H1 (cell line): ENCODE measurements around the gene KATNBL1. TPM values are rescaled to one million over a fixed set of nuclear protein-coding genes. Genes with fewer than 3 reads are reported as not detected.

Experiments
- CTCF ChIA-PET: fragments of 300-600 bp; sonication (Branson Sonifier 250); formaldehyde crosslinking; loops from one replicate; lab custom pipeline; 2021; ENCODE audit not compliant: partially characterized antibody; lab: Charles Lee
- POLR2A ChIA-PET: fragments of 300-600 bp; sonication (Branson Sonifier 250); formaldehyde crosslinking; loops from one replicate; lab custom pipeline; 2021; ENCODE audit warnings: inconsistent platforms; ENCODE audit not compliant: partially characterized antibody; lab: Charles Lee
- DNase-seq, 2 experiments: peaks; one replicate each; pipeline versions ENCODE4 v3.0.0 to v3.0.0-alpha.2; 2010 to 2022; ENCODE audit warnings: low spot score in 2 of 2, low read depth in 1 of 2, mixed read lengths in 1 of 2
- FAIRE-seq: peaks from 2 replicates; lab custom pipeline; 2011; peaks lifted over from hg19 to GRCh38; lab: Jason Lieb, UNC
- H2AFZ ChIP-seq: 2 replicates; pipeline ENCODE4 v1.8.1; 2012; ENCODE audit warnings: low read length, inconsistent platforms
- H2AK5ac ChIP-seq: 2 replicates; pipeline ENCODE4 v1.6.1; 2013; ENCODE audit warnings: low read depth, low read length
- H2BK120ac ChIP-seq: replicated peaks from 2 replicates; pipeline ENCODE3; 2013; ENCODE audit warnings: low read depth, low read length, inconsistent platforms
- H2BK12ac ChIP-seq: 2 replicates; pipeline ENCODE4 v1.6.1; 2013; ENCODE audit warnings: low read depth, low read length
- H2BK15ac ChIP-seq: 2 replicates; pipeline ENCODE4 v1.6.1; 2013; ENCODE audit warnings: low read length
- H2BK20ac ChIP-seq: 2 replicates; pipeline ENCODE4 v1.6.1; 2013; ENCODE audit warnings: low read length
- H2BK5ac ChIP-seq: 2 replicates; pipeline ENCODE4 v1.6.1; 2013; ENCODE audit warnings: low read depth, low read length
- H3K14ac ChIP-seq: 2 replicates; pipeline ENCODE4 v1.6.1; 2013; ENCODE audit warnings: inconsistent platforms; ENCODE audit not compliant: insufficient read length
- H3K18ac ChIP-seq: 2 replicates; pipeline ENCODE4 v1.6.1; 2013; ENCODE audit warnings: low read length; ENCODE audit errors: extremely low read depth
- H3K23ac ChIP-seq: 2 replicates; pipeline ENCODE4 v1.6.1; 2013; ENCODE audit warnings: inconsistent platforms; ENCODE audit not compliant: insufficient read length
- H3K23me2 ChIP-seq: 2 replicates; pipeline ENCODE4 v1.6.1; 2013; ENCODE audit warnings: low read depth, low read length
- H3K27ac ChIP-seq: 2 replicates; pipeline ENCODE4 v1.6.1; 2011; ENCODE audit warnings: low read depth, low read length, inconsistent platforms
- H3K27me3 ChIP-seq, 4 experiments: replicated peaks in 1 of 4; 1 replicate in 1 of 4; 2 replicates in 3 of 4; pipeline versions ENCODE4 v1.6.1 to v1.8.1; 2011 to 2013; ENCODE audit warnings: low read length in 3 of 4, mild to moderate bottlenecking in 3 of 4, inconsistent platforms in 2 of 4, mixed read lengths in 2 of 4, moderate library complexity in 1 of 4; ENCODE audit not compliant: control insufficient read depth in 3 of 4, insufficient read depth in 3 of 4; ENCODE audit errors: extremely low read depth in 1 of 4
- H3K36me3 ChIP-seq, 4 experiments: 2 replicates each; pipeline versions ENCODE4 v1.6.1 to v1.8.1; 2011 to 2013; ENCODE audit warnings: mild to moderate bottlenecking in 4 of 4, low read length in 3 of 4, moderate library complexity in 2 of 4, control low read depth in 1 of 4, inconsistent platforms in 1 of 4; ENCODE audit not compliant: insufficient read depth in 4 of 4, control insufficient read depth in 2 of 4
- H3K4ac ChIP-seq: replicated peaks from 2 replicates; pipeline ENCODE3; 2013; ENCODE audit warnings: low read length, low read depth, mixed read lengths, inconsistent platforms; ENCODE audit not compliant: insufficient read length
- H3K4me1 ChIP-seq, 4 experiments: replicated peaks in 1 of 4; 1 replicate in 1 of 4; 2 replicates in 3 of 4; pipeline versions ENCODE4 v1.6.1 to v1.8.1; 2011 to 2013; ENCODE audit warnings: low read length in 3 of 4, inconsistent platforms in 2 of 4, mixed read lengths in 1 of 4; ENCODE audit not compliant: insufficient read depth in 4 of 4, control insufficient read depth in 3 of 4
- H3K4me2 ChIP-seq, 2 experiments: 2 replicates each; pipeline versions ENCODE4 v1.6.1 to v1.8.1; 2011 to 2013; ENCODE audit warnings: low read depth in 2 of 2, low read length in 2 of 2, control low read depth in 1 of 2, inconsistent platforms in 1 of 2, mild to moderate bottlenecking in 1 of 2; ENCODE audit not compliant: insufficient read depth in 1 of 2
- H3K4me3 ChIP-seq, 4 experiments: fragments of 200-600, 300-600 bp in 1 of 4; sonication (generic), shearing (Covaris generic), sonication (Bioruptor Twin) in 1 of 4; 2 replicates each; pipeline versions ENCODE4 v1.5.1 to v1.8.1; 2011 to 2016; ENCODE audit warnings: low read length in 4 of 4, low read depth in 3 of 4, control low read depth in 2 of 4, inconsistent platforms in 2 of 4, mild to moderate bottlenecking in 2 of 4, mixed read lengths in 1 of 4, moderate library complexity in 1 of 4; ENCODE audit not compliant: insufficient read depth in 2 of 4; ENCODE audit errors: extremely low read depth in 1 of 4
- H3K56ac ChIP-seq: replicated peaks from 2 replicates; pipeline ENCODE3; 2013; ENCODE audit warnings: low read depth, mild to moderate bottlenecking, mixed read lengths, low read length, inconsistent platforms; ENCODE audit not compliant: insufficient read length
- H3K79me1 ChIP-seq: 2 replicates; pipeline ENCODE4 v1.6.1; 2013; ENCODE audit warnings: low read depth, low read length, control low read depth
- H3K79me2 ChIP-seq, 2 experiments: 2 replicates each; pipeline versions ENCODE4 v1.6.1 to v1.8.1; 2012 to 2013; ENCODE audit warnings: low read length in 2 of 2, mild to moderate bottlenecking in 2 of 2, inconsistent platforms in 1 of 2; ENCODE audit not compliant: insufficient read depth in 2 of 2, control insufficient read depth in 1 of 2
- H3K9ac ChIP-seq, 4 experiments: replicated peaks in 1 of 4; 1 replicate in 1 of 4; 2 replicates in 3 of 4; pipeline versions ENCODE4 v1.6.1 to v1.8.1; 2011 to 2013; ENCODE audit warnings: low read depth in 3 of 4, low read length in 3 of 4, control low read depth in 2 of 4, mild to moderate bottlenecking in 2 of 4, moderate library complexity in 2 of 4, inconsistent platforms in 1 of 4; ENCODE audit errors: extremely low read depth in 1 of 4
- H3K9me3 ChIP-seq, 2 experiments: 2 replicates each; pipeline versions ENCODE4 v1.6.1 to v1.8.1; 2012 to 2013; ENCODE audit warnings: mild to moderate bottlenecking in 2 of 2, moderate library complexity in 2 of 2, control low read depth in 1 of 2, inconsistent platforms in 1 of 2, low read depth in 1 of 2, low read length in 1 of 2, mixed read lengths in 1 of 2; ENCODE audit not compliant: insufficient read depth in 2 of 2
- H4K20me1 ChIP-seq, 2 experiments: replicated peaks in 1 of 2; 2 replicates each; pipeline versions ENCODE3 to v1.8.1; 2011 to 2013; ENCODE audit warnings: inconsistent platforms in 2 of 2, low read length in 2 of 2, mild to moderate bottlenecking in 1 of 2; ENCODE audit not compliant: insufficient read depth in 2 of 2, control insufficient read depth in 1 of 2
- H4K5ac ChIP-seq: 2 replicates; pipeline ENCODE4 v1.6.1; 2013; ENCODE audit warnings: low read length, low read depth, mixed read lengths, inconsistent platforms; ENCODE audit not compliant: insufficient read length
- H4K8ac ChIP-seq: 2 replicates; pipeline ENCODE4 v1.8.0; 2013; ENCODE audit warnings: mild to moderate bottlenecking, moderate library complexity, low read length, inconsistent platforms; ENCODE audit not compliant: insufficient read depth; ENCODE audit errors: extremely low read depth
- H4K91ac ChIP-seq: replicated peaks from 2 replicates; pipeline ENCODE3; 2013; ENCODE audit warnings: low read length, mixed read lengths, inconsistent platforms; ENCODE audit not compliant: insufficient read length
- BACH1 ChIP-seq: IDR thresholded peaks from 2 replicates; pipeline ENCODE4 v1.6.1; 2012; ENCODE audit warnings: low read length, improper control_type of control experiment
- WGBS, 2 experiments: shearing (Covaris generic) in 1 of 2; methylation state at CpG; one replicate each; pipeline versions ENCODE4 v1.1.6 to v1.1.7; 2013 to 2015; ENCODE audit warnings: low lambda C conversion rate in 2 of 2, mixed read lengths in 2 of 2, inconsistent platforms in 1 of 2, low coverage in 1 of 2, missing lambda C conversion rate in 1 of 2; ENCODE audit not compliant: insufficient replicate concordance in 2 of 2, insufficient coverage in 1 of 2, insufficient read length in 1 of 2; ENCODE audit errors: extremely low coverage in 1 of 2, missing lambda C conversion rate in 1 of 2; 5-methylcytosine and 5-hydroxymethylcytosine counted together
- polyA plus RNA-seq, 7 experiments: library from polyadenylated mRNA; depleted of rRNA in 3 of 7; stranded (reverse) in 5 of 7; unstranded in 2 of 7; fragments of >200 nt in 5 of 7; fragments of 200-250 nt in 2 of 7; gene quantifications; 1 replicate in 5 of 7; 2 replicates in 1 of 7; 4 replicates in 1 of 7; pipeline versions ENCODE4 v1.2.1 to v1.2.3, GENCODE V29; 2011 to 2013; ENCODE audit warnings: missing spikeins in 2 of 7, mixed read lengths in 2 of 7
- total RNA-seq: library from RNA; stranded (reverse); fragmentation: NEBNext Ultra II Directional; extraction: Animal tissue kit (Norgen Biotek cat#: 25700); gene quantifications from 2 replicates; pipeline ENCODE4 v1.2.1, GENCODE V29; 2021

The KATNBL1 gene
- total and polyA plus RNA-seq, 2 of the 8 experiments (the other 6 are each of a cell fraction or from before 2014, with no cell fraction given): 14.2 to 51.4 TPM

- Histone ChIP-seq H3K9ac (no peak overlapping the region; a peak in 1 of 7 replicates), H3K4me2 (no peak overlapping the region), H3K36me3 (no peaks in the 10 kb centered on the region), H3K79me1 (no peaks in the 10 kb centered on the region), H2AK5ac (no peak overlapping the region), H2BK12ac (0 out of 2 replicates have a peak overlapping the region, but pooled peaks have one; percentile 17), H4K8ac (no peak overlapping the region), H4K91ac (no peak overlapping the region), H3K14ac (no peak overlapping the region), H4K20me1 (no peaks in the 10 kb centered on the region), H3K27me3 (no peaks in the 10 kb centered on the region), H4K5ac (no peak overlapping the region), H3K79me2 (no peaks in the 10 kb centered on the region), H3K18ac (no peak overlapping the region), H2BK120ac (no peak overlapping the region), H3K9me3 (no peaks in the 10 kb centered on the region), H2AFZ (0 out of 2 replicates have a peak overlapping the region, but pooled peaks have one; percentile 49), H3K23me2 (no peaks in the 10 kb centered on the region), H3K27ac (no peak overlapping the region), H3K4me3 (no peak overlapping the region), H3K23ac (no peak overlapping the region), H2BK5ac (no peak overlapping the region), H3K4ac (no peak overlapping the region), H3K4me1 (no peaks in the 10 kb centered on the region; a peak in 1 of 7 replicates), H3K56ac (no peak overlapping the region), H2BK20ac (no peak overlapping the region), H2BK15ac (no peak overlapping the region)
- CTCF ChIA-PET: interaction anchor here (0.7 to 5.9 kb wide), 13 partner anchors 9 to 117 kb away, joined by 3 to 74 read pairs (median 5); partner anchors contain the start of gene KATNBL1
- DNase-seq (no peak), FAIRE-seq (no peak)
- 86% methylated on average over 6 of the region's 6 CpGs; no CpG with 5 or more reads in 1 of the 2 experiments for WGBS, 2 experiments
- TF ChIP-seq BACH1: no peak
- POLR2A ChIA-PET: interaction anchor here (1.0 to 2.7 kb wide), 3 partner anchors 12 to 100 kb away, joined by 3 to 15 read pairs (median 5); partner anchors contain the start of gene KATNBL1
Measured at GRCh38 chr15:34111488-34111887, 98.4 kb downstream of the KATNBL1 start.
